RPMI8226 (cell line): Measurements from ENCODE around the gene NKX2-4.
"Not testable (repeated sequence)": the region's sequence is repeated elsewhere in the genome, so short reads cannot be mapped to it uniquely, and the experiment has no call there.

Source experiments
- DNase-seq: peaks from one replicate; pipeline ENCODE4 v3.0.0-alpha.2; 2015

Gene NKX2-4

DNA sequence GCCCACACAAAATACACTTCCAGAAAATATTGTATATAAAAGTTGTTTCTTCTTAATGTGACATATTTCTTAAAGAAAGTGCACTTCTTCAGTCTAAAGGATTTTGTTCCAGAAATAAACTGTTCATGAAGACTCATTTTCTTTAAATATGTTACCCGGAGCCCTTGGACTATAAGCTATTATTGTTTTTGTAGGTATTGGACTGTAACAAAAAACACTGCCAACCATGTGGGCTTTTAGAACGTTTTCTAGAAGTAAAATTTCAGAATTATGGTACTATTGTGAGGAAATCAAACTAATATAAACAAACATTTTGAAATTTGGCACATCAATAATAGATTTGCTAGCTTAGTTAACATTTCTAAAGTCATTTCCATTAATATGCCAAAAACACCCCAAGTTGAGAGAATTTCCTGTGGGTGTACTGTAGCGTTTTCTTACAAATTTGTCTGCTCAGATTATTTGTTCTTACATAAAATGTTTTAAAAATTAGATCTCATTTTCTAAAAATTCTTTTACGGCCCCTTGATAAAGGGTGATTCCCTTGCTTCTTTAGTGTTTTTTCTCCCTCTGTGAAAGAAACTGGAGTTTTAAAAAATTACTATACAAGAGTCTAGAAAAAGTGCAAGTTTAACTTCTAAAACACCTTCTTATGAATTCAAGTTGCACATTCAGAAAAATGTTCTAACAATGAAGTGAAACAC lies 3.4 kb downstream of the NKX2-4 start:
- DNase-seq: no peak

DNA sequence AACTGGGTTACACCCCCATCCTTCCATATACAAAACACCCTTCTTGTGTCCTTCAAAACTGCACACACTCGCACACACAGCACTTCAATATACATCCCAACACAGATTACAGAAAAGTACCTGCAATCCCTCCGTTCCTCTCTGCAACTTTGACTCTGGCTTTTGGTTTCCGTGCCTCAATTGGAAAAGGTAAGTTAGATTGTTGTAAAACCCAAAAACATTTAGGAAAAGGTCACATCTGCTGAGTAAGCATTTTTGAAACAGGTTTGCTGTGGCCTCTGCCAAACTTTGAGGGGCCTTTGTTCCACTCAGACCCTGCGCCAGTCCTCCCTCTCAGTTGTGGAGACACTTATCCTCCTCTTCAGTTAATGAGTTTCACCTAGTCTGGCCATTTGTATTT lies 4.2 kb downstream of the NKX2-4 start:
- DNase-seq: no peak

GRCh38 chr20:21391972-21392352 lies 5.4 kb downstream of the NKX2-4 start:
- no peak for DNase-seq

GRCh38 chr20:21391185-21391971 lies 5.9 kb downstream of the NKX2-4 start:
- no peak for DNase-seq

- no peak for DNase-seq
Observed at GRCh38 chr20:21390768-21391167, 6.6 kb downstream of the NKX2-4 start.

GRCh38 chr20:21389368-21389767 lies 8.0 kb downstream of the NKX2-4 start:
- DNase-seq: no peak

DNA sequence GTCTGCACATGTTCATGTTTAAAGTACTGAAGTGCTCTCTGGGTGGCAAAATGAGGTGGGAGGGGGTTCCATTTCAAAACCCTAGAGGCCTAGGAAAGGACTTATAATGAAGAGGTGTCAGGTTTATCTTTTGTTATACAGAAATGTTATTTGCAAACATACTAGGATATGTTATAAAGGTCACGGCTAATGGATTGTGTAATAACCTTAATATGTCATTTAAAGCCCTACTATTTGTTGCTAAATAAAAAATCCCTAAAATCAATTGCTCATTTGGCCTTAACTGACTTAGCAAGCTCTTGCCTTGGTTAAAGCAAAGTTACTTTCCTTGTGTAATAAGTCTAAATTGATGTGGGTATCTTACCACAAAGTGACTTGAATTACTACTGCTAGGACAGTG lies 8.8 kb downstream of the NKX2-4 start:
- no peak for DNase-seq

GRCh38 chr20:21387528-21387927 lies 9.8 kb downstream of the NKX2-4 start:
- DNase-seq: no peak

- no peak for DNase-seq
Observed at GRCh38 chr20:21386111-21386510, 11.2 kb downstream of the NKX2-4 start.

DNA sequence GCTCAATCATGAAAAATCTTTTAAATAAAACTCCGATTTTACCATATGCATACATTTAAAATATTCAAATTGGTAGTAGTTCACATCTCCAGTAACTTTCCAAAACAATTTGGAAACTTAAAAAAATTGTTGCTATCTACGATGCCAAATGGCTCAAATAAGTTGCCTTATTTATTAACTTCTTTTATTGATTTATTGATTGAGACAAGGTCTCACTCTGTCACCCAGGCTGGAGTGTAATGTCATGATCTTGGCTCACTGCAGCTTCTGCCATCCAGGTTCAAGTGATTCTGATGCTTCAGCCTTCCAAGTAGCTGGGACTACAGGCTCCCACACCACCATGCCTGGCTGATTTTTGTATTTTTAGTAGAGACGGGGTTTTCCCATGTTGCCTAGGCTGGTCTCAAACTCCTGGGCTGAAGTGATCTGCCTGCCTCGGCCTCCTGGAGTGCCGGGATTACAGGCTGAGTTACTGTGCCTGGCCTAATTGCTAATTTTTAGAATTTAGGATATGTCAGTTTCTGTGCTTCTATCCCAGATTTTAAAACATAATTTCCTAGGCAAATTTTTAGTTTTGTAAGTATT lies 12.9 kb downstream of the NKX2-4 start:
- no peak for DNase-seq

DNA sequence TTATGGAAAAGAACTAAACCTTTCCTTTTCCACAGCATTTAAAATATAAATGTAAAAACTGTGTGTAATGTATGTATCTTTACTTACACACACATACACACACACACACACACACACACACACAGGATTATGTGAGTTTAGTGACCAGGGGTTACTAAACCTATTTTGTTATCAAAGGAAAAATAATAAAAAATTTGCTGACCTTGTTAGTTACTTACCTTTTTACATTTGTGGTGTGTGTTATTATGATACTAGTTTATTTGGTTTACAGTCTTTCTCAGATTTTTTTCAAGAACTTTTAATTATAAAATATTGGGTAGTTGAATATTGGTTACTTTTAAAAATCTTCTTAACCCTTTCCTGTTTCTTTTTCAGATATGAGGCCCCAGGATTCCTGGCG lies 15.7 kb downstream of the NKX2-4 start:
- DNase-seq: no peak

- no peak for DNase-seq
Observed at GRCh38 chr20:21380711-21381110, 16.6 kb downstream of the NKX2-4 start.

DNA sequence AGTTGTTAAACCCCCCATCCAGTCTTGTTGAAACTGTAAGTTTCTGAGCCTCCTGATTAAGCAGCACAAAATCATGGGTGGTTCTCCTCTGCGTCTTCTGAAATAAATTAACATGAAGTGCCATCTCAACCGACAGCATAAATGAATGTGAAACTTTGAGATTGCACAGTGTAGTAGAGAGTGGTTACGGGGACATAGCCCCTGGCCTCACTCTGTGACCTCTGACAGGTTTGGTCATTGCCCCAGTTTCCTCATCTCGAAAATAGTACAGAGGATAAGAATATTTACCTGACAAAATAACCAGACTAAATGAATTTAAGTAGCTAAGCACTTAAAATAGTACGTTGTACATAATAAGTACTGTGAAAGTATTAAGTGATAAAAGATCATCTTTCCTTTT lies 19.1 kb downstream of the NKX2-4 start:
- no peak for DNase-seq

DNA sequence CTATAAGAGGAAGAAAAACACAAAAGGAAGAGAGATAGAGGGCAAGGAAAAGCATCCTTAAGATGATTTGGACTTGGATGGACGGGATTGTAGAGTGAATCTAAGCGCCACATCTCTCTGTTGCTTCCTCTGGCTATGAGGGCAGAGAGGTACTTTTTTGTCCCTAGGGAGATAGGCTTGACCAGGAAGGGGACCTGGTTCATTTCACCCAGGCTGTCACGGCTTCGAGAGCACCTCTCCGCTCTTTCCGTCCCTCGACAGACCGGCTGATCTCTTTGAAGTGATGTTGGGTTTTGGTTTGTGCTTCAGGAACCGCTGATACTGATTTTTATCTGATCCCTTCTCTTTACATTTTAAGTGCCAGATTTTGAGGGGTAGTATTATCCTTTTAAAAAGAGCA lies 19.6 kb downstream of the NKX2-4 start:
- DNase-seq: no peak

- DNase-seq: no peak
Observed at GRCh38 chr20:21376626-21377025, 20.7 kb downstream of the NKX2-4 start.

DNA sequence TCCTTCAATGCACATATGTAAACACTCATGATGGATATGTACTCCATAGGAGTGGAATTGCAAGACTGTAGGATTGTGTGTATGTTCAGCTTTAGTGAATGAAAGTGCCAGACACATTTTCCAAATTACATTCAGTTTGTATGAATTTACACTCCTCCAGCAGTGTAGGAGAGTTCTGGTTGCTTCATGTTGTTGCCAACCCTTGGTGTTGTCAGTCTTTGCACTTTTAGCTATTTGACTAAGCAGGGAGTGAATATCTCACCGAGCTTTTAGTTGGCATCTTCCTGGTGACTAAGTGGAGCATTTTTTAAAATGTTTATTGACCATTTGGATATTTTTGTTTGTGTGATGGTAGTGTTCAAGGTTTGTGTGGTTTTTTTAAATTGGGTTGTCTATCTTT lies 23.9 kb downstream of the NKX2-4 start:
- no peak for DNase-seq

DNA sequence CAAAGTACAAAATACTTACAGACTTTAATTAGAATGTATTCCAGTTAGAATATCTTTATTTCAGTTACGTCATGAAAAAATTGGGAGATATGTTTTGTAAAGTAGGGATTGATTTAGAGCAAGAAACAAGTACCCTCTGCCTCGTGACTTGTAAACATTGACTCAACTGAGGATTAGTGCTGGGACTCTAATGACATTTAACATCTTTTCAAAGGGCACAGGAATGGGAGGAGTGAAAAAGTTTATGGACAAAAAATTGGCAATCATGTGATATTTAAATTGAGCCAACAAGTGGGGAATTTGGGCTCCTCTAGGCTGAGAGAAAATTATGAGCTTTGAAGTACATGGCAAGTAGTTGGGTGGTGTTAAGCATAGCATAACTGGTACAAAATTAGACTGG lies 25.3 kb downstream of the NKX2-4 start:
- DNase-seq: no peak

DNA sequence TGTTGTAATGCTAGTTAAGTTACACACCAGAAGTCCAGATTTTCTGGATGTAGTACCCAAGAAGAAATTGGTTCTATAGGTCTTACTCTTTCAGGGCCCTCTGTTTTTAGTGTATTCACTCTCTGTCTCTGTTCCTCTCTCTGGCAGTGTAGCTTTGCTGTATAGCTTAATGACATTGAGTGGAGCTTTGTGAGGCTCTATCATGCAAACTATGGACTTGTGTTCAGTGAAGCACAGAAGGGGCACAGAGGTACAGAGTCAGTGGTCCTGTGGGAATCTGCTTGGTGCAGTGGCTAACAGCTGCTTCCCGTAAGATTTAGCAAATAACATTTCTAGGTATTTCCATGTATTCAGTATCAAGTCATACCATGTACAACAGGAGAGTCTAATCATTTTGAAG lies 26.1 kb downstream of the NKX2-4 start:
- no peak for DNase-seq

DNA sequence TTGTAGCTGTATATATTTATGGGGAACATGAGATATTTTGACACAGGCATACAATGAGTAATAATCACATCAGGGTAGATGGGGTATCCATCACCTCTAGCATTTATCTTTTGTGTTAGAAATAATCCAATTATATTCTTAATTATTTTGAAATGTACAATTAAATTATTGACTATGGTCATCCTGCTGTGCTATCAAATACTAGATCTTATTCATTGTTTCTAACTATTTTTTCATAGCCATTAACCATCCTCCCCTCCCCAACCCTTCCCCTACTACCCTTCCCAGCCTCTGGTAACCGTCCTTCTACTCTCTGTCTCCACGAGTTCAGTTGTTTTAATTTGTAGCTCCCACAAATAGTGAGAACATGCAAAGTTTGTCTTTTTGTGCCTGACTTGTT lies 28.5 kb downstream of the NKX2-4 start:
- DNase-seq: no peak

GRCh38 chr20:21366273-21366672 lies 31.1 kb downstream of the NKX2-4 start:
- not testable (repeated sequence) for DNase-seq

GRCh38 chr20:21365771-21366170 lies 31.6 kb downstream of the NKX2-4 start:
- DNase-seq: no peak

- no peak for DNase-seq
Observed at GRCh38 chr20:21364413-21364812, 32.9 kb downstream of the NKX2-4 start.

DNA sequence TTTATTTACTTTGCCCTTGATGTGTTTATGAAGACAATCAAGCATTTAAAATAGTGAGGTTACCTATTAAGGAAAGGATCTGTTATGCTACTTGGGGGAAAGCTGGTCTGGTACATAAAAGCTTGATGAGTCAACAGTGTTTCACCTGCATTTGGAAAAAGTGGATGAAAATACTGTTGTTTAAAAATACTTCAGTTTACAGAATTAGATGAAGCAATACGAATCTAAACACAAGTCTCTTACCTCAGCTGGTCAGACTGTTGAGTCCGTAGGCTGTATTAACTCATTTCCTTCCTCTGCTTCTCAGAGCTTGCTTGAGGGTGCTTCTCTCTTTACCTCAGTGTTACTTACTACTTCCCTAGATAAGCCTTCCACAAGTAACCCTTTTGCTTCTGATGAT lies 36.1 kb downstream of the NKX2-4 start:
- DNase-seq: no peak

DNA sequence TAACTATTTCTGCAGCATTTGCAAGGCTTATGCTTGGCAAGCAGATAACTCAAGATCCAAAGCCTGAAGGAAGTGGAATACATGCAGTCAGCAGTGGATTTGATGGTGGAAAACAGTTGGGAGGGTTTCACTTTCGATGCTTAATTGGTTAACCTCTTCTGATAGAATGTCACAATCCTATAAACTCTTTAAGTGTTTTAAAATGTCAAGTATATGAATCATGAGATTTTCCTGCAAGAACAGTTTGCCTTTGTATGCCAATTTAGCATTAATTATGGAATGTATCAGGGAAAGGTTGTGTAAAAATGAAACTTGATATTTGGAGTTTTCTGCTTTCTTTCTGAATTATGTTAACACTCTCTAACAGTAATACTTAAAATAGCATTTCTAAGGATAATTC lies 36.6 kb downstream of the NKX2-4 start:
- no peak for DNase-seq
